GM10248 (cell line): ENCODE results near the gene WDFY4.

Source experiments
- CTCF ChIA-PET: fragments of 300-600 bp; sonication (Branson Sonifier 250); formaldehyde crosslinking; extraction: SDS; loops from one replicate; lab custom pipeline; 2021; ENCODE audit warnings: antibody characterized with exemption; lab: Yijun Ruan, JAX
- POLR2A ChIA-PET: fragments of 350-650 bp; sonication (Branson Sonifier 250); formaldehyde crosslinking; extraction: SDS; loops from one replicate; lab custom pipeline; 2020; ENCODE audit warnings: antibody characterized with exemption; lab: Yijun Ruan, JAX
- DNase-seq: peaks from one replicate; pipeline ENCODE4 v3.0.0; 2012; ENCODE audit errors: extremely low spot score
- CTCF ChIP-seq: IDR thresholded peaks from 2 replicates; pipeline ENCODE4 v1.5.1; 2012; ENCODE audit warnings: mild to moderate bottlenecking, low read depth; ENCODE audit errors: extremely low read depth, missing control alignments, control extremely low read depth

Gene WDFY4

GRCh38 chr10:48932831-48933664 lies 248.4 kb downstream of the WDFY4 start:
- no peak for TF ChIP-seq CTCF
- DNase-seq: no peak
- ChIA-PET CTCF (interaction anchor here (0.8 to 3.2 kb wide), 6 partner anchors 9 to 580 kb away, joined by 3 to 8 read pairs (median 4); no protein-coding TSS in a partner anchor), POLR2A (no interaction called here)

GRCh38 chr10:48934672-48935501 lies 250.2 kb downstream of the WDFY4 start:
- ChIA-PET POLR2A (no interaction called here), CTCF (no interaction called here)
- no peak for DNase-seq
- TF ChIP-seq CTCF: no peak

GRCh38 chr10:48935577-48935976 lies 250.9 kb downstream of the WDFY4 start:
- TF ChIP-seq CTCF: no peak
- POLR2A ChIA-PET: no interaction called here
- DNase-seq: no peak
- CTCF ChIA-PET: no interaction called here

- no peak for DNase-seq
- CTCF ChIA-PET: no interaction called here
- TF ChIP-seq CTCF: no peak
- POLR2A ChIA-PET: no interaction called here
Measured at GRCh38 chr10:48937796-48938195, 253.1 kb downstream of the WDFY4 start.

GRCh38 chr10:48938281-48938680 lies 253.6 kb downstream of the WDFY4 start:
- ChIA-PET CTCF (interaction anchor here (0.8 to 1.1 kb wide), 2 partner anchors 13 to 33 kb away, joined by 3 read pairs; no protein-coding TSS in a partner anchor), POLR2A (no interaction called here)
- no peak for TF ChIP-seq CTCF
- no peak for DNase-seq

- no peak for DNase-seq
- POLR2A ChIA-PET: no interaction called here
- CTCF ChIA-PET: interaction anchor here (0.8 to 1.1 kb wide), 2 partner anchors 13 to 34 kb away, joined by 3 read pairs; no protein-coding TSS in a partner anchor
- TF ChIP-seq CTCF: no peak
Measured at GRCh38 chr10:48938990-48939536, 254.4 kb downstream of the WDFY4 start.
